Stomach (tissue), 4 donors: ENCODE measurements around the gene BACH1.

Source experiments
- EP300 ChIP-seq: sonication (generic); formaldehyde crosslinking; IDR thresholded peaks from one replicate; pipeline ENCODE4 v1.6.1; 2017; ENCODE audit warnings: antibody characterized with exemption
- POLR2A ChIP-seq, 4 donors: fragments of 450-650 bp; IDR thresholded peaks; one replicate each; pipeline ENCODE4 v1.6.1; 2016; ENCODE audit warnings: antibody characterized with exemption in 4 of 4, control low read depth in 2 of 4, mild to moderate bottlenecking in 1 of 4, moderate library complexity in 1 of 4
- TF ChIP-seq, protein P1 (sequence below), 7 experiments: fragments of 450-650 bp in 4 of 7; fragments of 200-600 bp in 3 of 7; sonication (generic) in 3 of 7; IDR thresholded peaks; one replicate each; pipeline ENCODE4 v1.5.1; 2016 to 2019; ENCODE audit warnings: antibody characterized with exemption in 7 of 7, control low read depth in 2 of 7, mild to moderate bottlenecking in 1 of 7

DNA sequence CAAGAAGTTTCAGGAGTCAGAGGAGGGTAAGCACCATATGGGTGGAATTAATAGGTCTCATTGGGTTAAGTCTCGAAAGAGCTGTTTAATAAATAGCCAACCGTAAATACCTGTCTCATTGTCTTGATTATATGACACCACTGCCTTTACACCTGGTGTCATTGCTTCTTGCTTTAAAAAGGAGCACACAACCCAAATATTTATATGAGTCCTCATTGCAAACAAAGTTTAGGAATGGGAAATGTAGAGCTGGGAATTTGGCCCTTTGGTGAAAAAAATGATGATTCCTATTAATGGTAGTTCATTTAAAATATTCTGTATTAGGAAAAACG lies 2.1 kb downstream of the BACH1 start:
- TF ChIP-seq EP300: no peak
- TF ChIP-seq, protein P1, sequence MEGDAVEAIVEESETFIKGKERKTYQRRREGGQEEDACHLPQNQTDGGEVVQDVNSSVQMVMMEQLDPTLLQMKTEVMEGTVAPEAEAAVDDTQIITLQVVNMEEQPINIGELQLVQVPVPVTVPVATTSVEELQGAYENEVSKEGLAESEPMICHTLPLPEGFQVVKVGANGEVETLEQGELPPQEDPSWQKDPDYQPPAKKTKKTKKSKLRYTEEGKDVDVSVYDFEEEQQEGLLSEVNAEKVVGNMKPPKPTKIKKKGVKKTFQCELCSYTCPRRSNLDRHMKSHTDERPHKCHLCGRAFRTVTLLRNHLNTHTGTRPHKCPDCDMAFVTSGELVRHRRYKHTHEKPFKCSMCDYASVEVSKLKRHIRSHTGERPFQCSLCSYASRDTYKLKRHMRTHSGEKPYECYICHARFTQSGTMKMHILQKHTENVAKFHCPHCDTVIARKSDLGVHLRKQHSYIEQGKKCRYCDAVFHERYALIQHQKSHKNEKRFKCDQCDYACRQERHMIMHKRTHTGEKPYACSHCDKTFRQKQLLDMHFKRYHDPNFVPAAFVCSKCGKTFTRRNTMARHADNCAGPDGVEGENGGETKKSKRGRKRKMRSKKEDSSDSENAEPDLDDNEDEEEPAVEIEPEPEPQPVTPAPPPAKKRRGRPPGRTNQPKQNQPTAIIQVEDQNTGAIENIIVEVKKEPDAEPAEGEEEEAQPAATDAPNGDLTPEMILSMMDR (IDR thresholded peaks at IDR 0.05): no peak
- TF ChIP-seq POLR2A (IDR thresholded peaks at IDR 0.05): no peak
